ENCODE measurements around the gene YARS1.

DNA sequence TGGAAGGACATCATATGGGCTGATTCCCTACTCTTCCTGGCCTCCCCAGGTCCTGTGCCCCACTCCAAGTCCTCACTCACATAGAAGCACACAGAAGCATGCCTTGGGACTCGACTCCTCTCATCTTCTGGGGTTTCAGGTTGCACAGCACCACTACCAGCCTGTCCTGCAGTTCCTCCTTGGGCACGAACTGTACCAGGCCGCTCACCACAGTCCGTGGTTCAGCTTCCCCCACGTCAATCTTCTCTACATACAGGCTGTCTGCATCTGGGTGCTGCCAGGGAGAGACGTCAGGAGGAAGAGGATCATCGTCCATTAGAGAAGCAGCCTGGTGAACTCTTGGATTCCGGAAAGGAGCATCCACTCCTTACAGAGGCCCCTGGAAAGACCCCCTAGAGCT is 37.2 kb downstream of the YARS1 start:
- TF ChIP-seq, protein P1, sequence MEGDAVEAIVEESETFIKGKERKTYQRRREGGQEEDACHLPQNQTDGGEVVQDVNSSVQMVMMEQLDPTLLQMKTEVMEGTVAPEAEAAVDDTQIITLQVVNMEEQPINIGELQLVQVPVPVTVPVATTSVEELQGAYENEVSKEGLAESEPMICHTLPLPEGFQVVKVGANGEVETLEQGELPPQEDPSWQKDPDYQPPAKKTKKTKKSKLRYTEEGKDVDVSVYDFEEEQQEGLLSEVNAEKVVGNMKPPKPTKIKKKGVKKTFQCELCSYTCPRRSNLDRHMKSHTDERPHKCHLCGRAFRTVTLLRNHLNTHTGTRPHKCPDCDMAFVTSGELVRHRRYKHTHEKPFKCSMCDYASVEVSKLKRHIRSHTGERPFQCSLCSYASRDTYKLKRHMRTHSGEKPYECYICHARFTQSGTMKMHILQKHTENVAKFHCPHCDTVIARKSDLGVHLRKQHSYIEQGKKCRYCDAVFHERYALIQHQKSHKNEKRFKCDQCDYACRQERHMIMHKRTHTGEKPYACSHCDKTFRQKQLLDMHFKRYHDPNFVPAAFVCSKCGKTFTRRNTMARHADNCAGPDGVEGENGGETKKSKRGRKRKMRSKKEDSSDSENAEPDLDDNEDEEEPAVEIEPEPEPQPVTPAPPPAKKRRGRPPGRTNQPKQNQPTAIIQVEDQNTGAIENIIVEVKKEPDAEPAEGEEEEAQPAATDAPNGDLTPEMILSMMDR (IDR thresholded peaks at IDR 0.05), result no peak
- TF ChIP-seq POLR2AphosphoS5 (IDR thresholded peaks at IDR 0.05; ENCODE audit: low read depth, low read length) (no peak), TCF7L2 (IDR thresholded peaks at IDR 0.05; ENCODE audit: low read depth, low read length) (no peak)
- TF ChIP-seq, protein P2, sequence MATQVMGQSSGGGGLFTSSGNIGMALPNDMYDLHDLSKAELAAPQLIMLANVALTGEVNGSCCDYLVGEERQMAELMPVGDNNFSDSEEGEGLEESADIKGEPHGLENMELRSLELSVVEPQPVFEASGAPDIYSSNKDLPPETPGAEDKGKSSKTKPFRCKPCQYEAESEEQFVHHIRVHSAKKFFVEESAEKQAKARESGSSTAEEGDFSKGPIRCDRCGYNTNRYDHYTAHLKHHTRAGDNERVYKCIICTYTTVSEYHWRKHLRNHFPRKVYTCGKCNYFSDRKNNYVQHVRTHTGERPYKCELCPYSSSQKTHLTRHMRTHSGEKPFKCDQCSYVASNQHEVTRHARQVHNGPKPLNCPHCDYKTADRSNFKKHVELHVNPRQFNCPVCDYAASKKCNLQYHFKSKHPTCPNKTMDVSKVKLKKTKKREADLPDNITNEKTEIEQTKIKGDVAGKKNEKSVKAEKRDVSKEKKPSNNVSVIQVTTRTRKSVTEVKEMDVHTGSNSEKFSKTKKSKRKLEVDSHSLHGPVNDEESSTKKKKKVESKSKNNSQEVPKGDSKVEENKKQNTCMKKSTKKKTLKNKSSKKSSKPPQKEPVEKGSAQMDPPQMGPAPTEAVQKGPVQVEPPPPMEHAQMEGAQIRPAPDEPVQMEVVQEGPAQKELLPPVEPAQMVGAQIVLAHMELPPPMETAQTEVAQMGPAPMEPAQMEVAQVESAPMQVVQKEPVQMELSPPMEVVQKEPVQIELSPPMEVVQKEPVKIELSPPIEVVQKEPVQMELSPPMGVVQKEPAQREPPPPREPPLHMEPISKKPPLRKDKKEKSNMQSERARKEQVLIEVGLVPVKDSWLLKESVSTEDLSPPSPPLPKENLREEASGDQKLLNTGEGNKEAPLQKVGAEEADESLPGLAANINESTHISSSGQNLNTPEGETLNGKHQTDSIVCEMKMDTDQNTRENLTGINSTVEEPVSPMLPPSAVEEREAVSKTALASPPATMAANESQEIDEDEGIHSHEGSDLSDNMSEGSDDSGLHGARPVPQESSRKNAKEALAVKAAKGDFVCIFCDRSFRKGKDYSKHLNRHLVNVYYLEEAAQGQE (IDR thresholded peaks at IDR 0.05; ENCODE audit: insufficient read depth in 1 of 2, low read depth in 2 of 2, low read length in 1 of 2), result no peak
